ENCODE results near the gene TENM4.

The TENM4 gene

GRCh38 chr11:78787696-78788095, 653.1 kb downstream of the TENM4 start:
- no peak for DNase-seq (ENCODE audit: low read depth)

- no peak for DNase-seq (ENCODE audit: low read depth)
Measured at GRCh38 chr11:78786746-78787145, 654.1 kb downstream of the TENM4 start.

- DNase-seq (ENCODE audit: low read depth), result no peak
Measured at GRCh38 chr11:78786086-78786485, 654.7 kb downstream of the TENM4 start.

- DNase-seq (ENCODE audit: low read depth), result no peak
Measured at GRCh38 chr11:78784321-78785061, 656.3 kb downstream of the TENM4 start.

- DNase-seq (ENCODE audit: low read depth), result no peak
Measured at GRCh38 chr11:78783846-78784245, 657.0 kb downstream of the TENM4 start.

- no peak for DNase-seq (ENCODE audit: low read depth)
Measured at GRCh38 chr11:78783301-78783700, 657.5 kb downstream of the TENM4 start.

GRCh38 chr11:78782725-78783124, 658.1 kb downstream of the TENM4 start:
- DNase-seq (ENCODE audit: low read depth), result no peak

- no peak for DNase-seq (ENCODE audit: low read depth)
Measured at GRCh38 chr11:78780889-78781288, 659.9 kb downstream of the TENM4 start.

- DNase-seq (ENCODE audit: low read depth), result no peak
Measured at GRCh38 chr11:78773492-78773891, 667.3 kb downstream of the TENM4 start.

GRCh38 chr11:78773077-78773476, 667.8 kb downstream of the TENM4 start:
- no peak for DNase-seq (ENCODE audit: low read depth)

- DNase-seq (ENCODE audit: low read depth), result no peak
Measured at GRCh38 chr11:78772186-78772585, 668.6 kb downstream of the TENM4 start.

- DNase-seq (ENCODE audit: low read depth), result no peak
Measured at GRCh38 chr11:78770931-78771330, 669.9 kb downstream of the TENM4 start.

GRCh38 chr11:78768971-78769370, 671.9 kb downstream of the TENM4 start:
- no peak for DNase-seq (ENCODE audit: low read depth)

GRCh38 chr11:78768345-78768744, 672.5 kb downstream of the TENM4 start:
- DNase-seq (ENCODE audit: low read depth), result no peak

GRCh38 chr11:78767027-78767932, 673.5 kb downstream of the TENM4 start:
- no peak for DNase-seq (ENCODE audit: low read depth)

GRCh38 chr11:78764946-78765345, 675.9 kb downstream of the TENM4 start:
- DNase-seq (ENCODE audit: low read depth), result no peak

- no peak for DNase-seq (ENCODE audit: low read depth)
Measured at GRCh38 chr11:78763664-78764063, 677.2 kb downstream of the TENM4 start.

- no peak for DNase-seq (ENCODE audit: low read depth)
Measured at GRCh38 chr11:78762105-78762504, 678.7 kb downstream of the TENM4 start.

- DNase-seq (ENCODE audit: low read depth), result no peak
Measured at GRCh38 chr11:78759071-78759470, 681.8 kb downstream of the TENM4 start.

- DNase-seq (ENCODE audit: low read depth), result no peak
Measured at GRCh38 chr11:78753297-78753696, 687.5 kb downstream of the TENM4 start.

- DNase-seq (ENCODE audit: low read depth), result no peak
Measured at GRCh38 chr11:78752494-78752893, 688.3 kb downstream of the TENM4 start.

GRCh38 chr11:78748918-78749690, 691.7 kb downstream of the TENM4 start:
- no peak for DNase-seq (ENCODE audit: low read depth)
